Neural cell (in vitro differentiated cells): Measurements from ENCODE around the gene SAT2. TPM values are rescaled to one million over a fixed set of nuclear protein-coding genes. Genes with fewer than 3 reads are reported as not detected.

Experiments
- H2AFZ ChIP-seq: fragments of 200-600, 300-800 bp; sonication (generic), shearing (Covaris generic); 2 replicates; pipeline ENCODE4 v1.6.0; 2014; ENCODE audit warnings: low read depth, mild to moderate bottlenecking, antibody characterized with exemption, low read length, moderate library complexity
- H3F3A ChIP-seq: fragments of 200-600 bp; shearing (Covaris generic); 2 replicates; pipeline ENCODE4 v1.6.1; 2016; ENCODE audit warnings: mild to moderate bottlenecking, moderate library complexity, mixed read lengths, antibody characterized with exemption, low read length; ENCODE audit not compliant: insufficient read depth, poor library complexity, severe bottlenecking
- H3K27ac ChIP-seq: fragments of 200-600, 300-800 bp; sonication (generic), shearing (Covaris generic); 2 replicates; pipeline ENCODE4 v1.5.1; 2014; ENCODE audit warnings: mild to moderate bottlenecking, low read length, moderate library complexity
- H3K27me3 ChIP-seq: fragments of 300-800, 200-600 bp; sonication (generic), shearing (Covaris generic); 2 replicates; pipeline ENCODE4 v1.6.0; 2014; ENCODE audit warnings: mild to moderate bottlenecking, low read depth, low read length, moderate library complexity; ENCODE audit not compliant: insufficient read depth
- H3K36me3 ChIP-seq: fragments of 300-800, 200-600 bp; sonication (generic), shearing (Covaris generic); 2 replicates; pipeline ENCODE4 v1.5.1; 2014; ENCODE audit warnings: mild to moderate bottlenecking, antibody characterized with exemption, low read length, moderate library complexity; ENCODE audit not compliant: insufficient read depth
- H3K4me2 ChIP-seq: fragments of 300-800, 200-600 bp; sonication (generic), shearing (Covaris generic); 2 replicates; pipeline ENCODE4 v1.6.0; 2014; ENCODE audit warnings: mild to moderate bottlenecking, low read length
- H3K4me3 ChIP-seq: fragments of 300-800, 200-600 bp; sonication (generic), shearing (Covaris generic); 2 replicates; pipeline ENCODE4 v1.5.1; 2014; ENCODE audit warnings: mild to moderate bottlenecking, low read length, moderate library complexity
- H3K79me2 ChIP-seq: fragments of 200-600 bp; shearing (Covaris generic); replicated peaks from 2 replicates; pipeline ENCODE4 v1.6.0; 2014; ENCODE audit warnings: mild to moderate bottlenecking, low read length, moderate library complexity; ENCODE audit not compliant: insufficient read depth
- H3K9ac ChIP-seq: fragments of 300-800, 200-600 bp; sonication (generic), shearing (Covaris generic); 2 replicates; pipeline ENCODE4 v1.6.1; 2016; ENCODE audit warnings: mild to moderate bottlenecking, low read length, mixed read lengths
- H3K9me2 ChIP-seq: fragments of 200-600 bp; shearing (Covaris generic); 2 replicates; pipeline ENCODE4 v1.6.1; 2016; ENCODE audit warnings: mild to moderate bottlenecking, low read length, mixed read lengths; ENCODE audit not compliant: insufficient read depth
- H3K9me3 ChIP-seq: fragments of 200-600, 300-800 bp; sonication (generic), shearing (Covaris generic); 2 replicates; pipeline ENCODE4 v1.6.1; 2016; ENCODE audit warnings: mild to moderate bottlenecking, mixed run types, low read length, moderate library complexity, mixed read lengths
- H4K20me1 ChIP-seq: fragments of 200-600 bp; shearing (Covaris generic); 2 replicates; pipeline ENCODE4 v1.6.1; 2016; ENCODE audit warnings: mild to moderate bottlenecking, mixed run types; ENCODE audit not compliant: insufficient read depth
- EP300 ChIP-seq: fragments of 450-650 bp; conservative IDR thresholded peaks from 2 replicates; pipeline ENCODE4 v1.6.1; 2014; ENCODE audit warnings: antibody characterized with exemption, mild to moderate bottlenecking, moderate library complexity; ENCODE audit not compliant: poor library complexity, severe bottlenecking
- EZH2 ChIP-seq: fragments of 200-600, 300-800 bp; shearing (Covaris generic), sonication (generic); IDR thresholded peaks from 2 replicates; pipeline ENCODE4 v1.6.1; 2014; ENCODE audit warnings: antibody characterized with exemption, low read length, borderline replicate concordance, mild to moderate bottlenecking; ENCODE audit not compliant: insufficient read depth, poor library complexity, severe bottlenecking
- MXI1 ChIP-seq: fragments of 450-650 bp; conservative IDR thresholded peaks from 2 replicates; pipeline ENCODE4 v1.6.1; 2014; ENCODE audit warnings: antibody characterized with exemption, mild to moderate bottlenecking; ENCODE audit not compliant: poor library complexity, severe bottlenecking
- POLR2AphosphoS5 ChIP-seq: IDR thresholded peaks from 2 replicates; pipeline ENCODE4 v1.6.1; 2012
- RAD21 ChIP-seq: fragments of 450-650 bp; conservative IDR thresholded peaks from 2 replicates; pipeline ENCODE4 v1.6.1; 2014; ENCODE audit warnings: antibody characterized with exemption, mild to moderate bottlenecking, moderate library complexity
- SMC3 ChIP-seq: fragments of 450-650 bp; conservative IDR thresholded peaks from 2 replicates; pipeline ENCODE4 v1.6.1; 2014; ENCODE audit warnings: antibody characterized with exemption, mild to moderate bottlenecking, moderate library complexity; ENCODE audit not compliant: poor library complexity
- TAF1 ChIP-seq: IDR thresholded peaks from 2 replicates; pipeline ENCODE4 v1.6.1; 2012; ENCODE audit warnings: low read depth
- polyA plus RNA-seq: library from polyadenylated mRNA; depleted of rRNA; stranded (reverse); fragments of >200 nt; gene quantifications from 2 replicates; pipeline ENCODE4 v1.2.3, GENCODE V29; 2014
- TF ChIP-seq, protein P1 (sequence below): fragments of 450-650 bp; IDR thresholded peaks from 2 replicates; pipeline ENCODE4 v1.5.1; 2014; ENCODE audit warnings: antibody characterized with exemption, mild to moderate bottlenecking, moderate library complexity; ENCODE audit not compliant: poor library complexity, severe bottlenecking
- TF ChIP-seq, protein P2 (sequence below): IDR thresholded peaks from 2 replicates; pipeline ENCODE4 v1.6.1; 2012; ENCODE audit warnings: borderline replicate concordance

Gene SAT2
- polyA plus RNA-seq, 1 donor from 2014 or later, result 303 TPM

DNA sequence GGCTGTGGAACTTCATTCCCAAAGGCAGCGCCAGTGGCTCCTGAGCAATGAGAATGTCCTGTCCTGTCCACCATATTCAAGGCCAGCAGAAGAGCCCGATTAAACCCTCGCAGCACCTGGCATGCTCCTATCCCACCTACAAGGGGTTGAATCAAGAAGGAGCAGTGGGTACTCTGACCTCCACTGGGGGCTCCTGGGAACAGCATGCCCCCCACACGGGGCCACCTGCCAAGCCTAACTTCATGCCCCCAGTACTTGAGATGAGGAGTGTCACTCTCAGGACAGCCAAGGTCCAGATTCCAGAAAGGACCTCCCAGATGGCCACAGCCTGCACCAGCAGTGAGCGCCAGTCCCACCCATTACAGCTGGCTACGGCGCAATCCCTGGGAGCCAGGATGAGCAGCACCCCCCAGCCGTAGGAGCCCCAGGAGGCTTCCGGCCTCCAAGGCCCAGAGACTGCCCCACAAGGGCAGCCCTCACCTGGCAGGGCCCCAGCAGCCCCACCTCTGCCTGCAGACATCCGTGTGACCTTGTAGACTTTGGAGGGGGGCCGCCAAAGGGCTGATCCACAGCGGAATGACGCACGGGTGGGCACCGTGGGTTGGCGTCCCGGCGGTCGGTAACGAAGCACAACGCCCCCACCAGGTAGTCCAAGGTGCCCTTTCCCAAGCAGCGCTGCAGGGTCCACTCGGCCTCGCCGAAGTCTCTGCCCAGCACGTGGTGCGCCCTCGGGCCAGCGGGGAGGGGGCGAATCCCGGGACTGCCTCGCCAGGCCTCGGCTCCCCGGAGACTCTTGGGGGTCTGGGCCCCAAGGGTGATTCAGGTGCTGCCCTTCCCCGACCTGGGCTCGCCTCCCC lies 45.0 kb downstream of the SAT2 start:
- Histone ChIP-seq H3K9me2 (no peaks in the 10 kb centered on the region), H3K27me3 (no peaks in the 10 kb centered on the region), H3F3A (no peaks in the 10 kb centered on the region), H3K9ac (peak overlapping the region; percentile 78), H3K4me2 (no peak overlapping the region), H3K79me2 (no peaks in the 10 kb centered on the region), H3K9me3 (no peaks in the 10 kb centered on the region), H3K4me3 (peak overlapping the region; percentile 69), H2AFZ (no peak overlapping the region), H4K20me1 (no peaks in the 10 kb centered on the region), H3K27ac (peak overlapping the region; percentile 90), H3K36me3 (no peaks in the 10 kb centered on the region)
- TF ChIP-seq, protein P1, sequence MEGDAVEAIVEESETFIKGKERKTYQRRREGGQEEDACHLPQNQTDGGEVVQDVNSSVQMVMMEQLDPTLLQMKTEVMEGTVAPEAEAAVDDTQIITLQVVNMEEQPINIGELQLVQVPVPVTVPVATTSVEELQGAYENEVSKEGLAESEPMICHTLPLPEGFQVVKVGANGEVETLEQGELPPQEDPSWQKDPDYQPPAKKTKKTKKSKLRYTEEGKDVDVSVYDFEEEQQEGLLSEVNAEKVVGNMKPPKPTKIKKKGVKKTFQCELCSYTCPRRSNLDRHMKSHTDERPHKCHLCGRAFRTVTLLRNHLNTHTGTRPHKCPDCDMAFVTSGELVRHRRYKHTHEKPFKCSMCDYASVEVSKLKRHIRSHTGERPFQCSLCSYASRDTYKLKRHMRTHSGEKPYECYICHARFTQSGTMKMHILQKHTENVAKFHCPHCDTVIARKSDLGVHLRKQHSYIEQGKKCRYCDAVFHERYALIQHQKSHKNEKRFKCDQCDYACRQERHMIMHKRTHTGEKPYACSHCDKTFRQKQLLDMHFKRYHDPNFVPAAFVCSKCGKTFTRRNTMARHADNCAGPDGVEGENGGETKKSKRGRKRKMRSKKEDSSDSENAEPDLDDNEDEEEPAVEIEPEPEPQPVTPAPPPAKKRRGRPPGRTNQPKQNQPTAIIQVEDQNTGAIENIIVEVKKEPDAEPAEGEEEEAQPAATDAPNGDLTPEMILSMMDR, result no peak
- TF ChIP-seq RAD21 (no peak), MXI1 (no peak)
- TF ChIP-seq, protein P2, sequence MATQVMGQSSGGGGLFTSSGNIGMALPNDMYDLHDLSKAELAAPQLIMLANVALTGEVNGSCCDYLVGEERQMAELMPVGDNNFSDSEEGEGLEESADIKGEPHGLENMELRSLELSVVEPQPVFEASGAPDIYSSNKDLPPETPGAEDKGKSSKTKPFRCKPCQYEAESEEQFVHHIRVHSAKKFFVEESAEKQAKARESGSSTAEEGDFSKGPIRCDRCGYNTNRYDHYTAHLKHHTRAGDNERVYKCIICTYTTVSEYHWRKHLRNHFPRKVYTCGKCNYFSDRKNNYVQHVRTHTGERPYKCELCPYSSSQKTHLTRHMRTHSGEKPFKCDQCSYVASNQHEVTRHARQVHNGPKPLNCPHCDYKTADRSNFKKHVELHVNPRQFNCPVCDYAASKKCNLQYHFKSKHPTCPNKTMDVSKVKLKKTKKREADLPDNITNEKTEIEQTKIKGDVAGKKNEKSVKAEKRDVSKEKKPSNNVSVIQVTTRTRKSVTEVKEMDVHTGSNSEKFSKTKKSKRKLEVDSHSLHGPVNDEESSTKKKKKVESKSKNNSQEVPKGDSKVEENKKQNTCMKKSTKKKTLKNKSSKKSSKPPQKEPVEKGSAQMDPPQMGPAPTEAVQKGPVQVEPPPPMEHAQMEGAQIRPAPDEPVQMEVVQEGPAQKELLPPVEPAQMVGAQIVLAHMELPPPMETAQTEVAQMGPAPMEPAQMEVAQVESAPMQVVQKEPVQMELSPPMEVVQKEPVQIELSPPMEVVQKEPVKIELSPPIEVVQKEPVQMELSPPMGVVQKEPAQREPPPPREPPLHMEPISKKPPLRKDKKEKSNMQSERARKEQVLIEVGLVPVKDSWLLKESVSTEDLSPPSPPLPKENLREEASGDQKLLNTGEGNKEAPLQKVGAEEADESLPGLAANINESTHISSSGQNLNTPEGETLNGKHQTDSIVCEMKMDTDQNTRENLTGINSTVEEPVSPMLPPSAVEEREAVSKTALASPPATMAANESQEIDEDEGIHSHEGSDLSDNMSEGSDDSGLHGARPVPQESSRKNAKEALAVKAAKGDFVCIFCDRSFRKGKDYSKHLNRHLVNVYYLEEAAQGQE, result no peak

DNA sequence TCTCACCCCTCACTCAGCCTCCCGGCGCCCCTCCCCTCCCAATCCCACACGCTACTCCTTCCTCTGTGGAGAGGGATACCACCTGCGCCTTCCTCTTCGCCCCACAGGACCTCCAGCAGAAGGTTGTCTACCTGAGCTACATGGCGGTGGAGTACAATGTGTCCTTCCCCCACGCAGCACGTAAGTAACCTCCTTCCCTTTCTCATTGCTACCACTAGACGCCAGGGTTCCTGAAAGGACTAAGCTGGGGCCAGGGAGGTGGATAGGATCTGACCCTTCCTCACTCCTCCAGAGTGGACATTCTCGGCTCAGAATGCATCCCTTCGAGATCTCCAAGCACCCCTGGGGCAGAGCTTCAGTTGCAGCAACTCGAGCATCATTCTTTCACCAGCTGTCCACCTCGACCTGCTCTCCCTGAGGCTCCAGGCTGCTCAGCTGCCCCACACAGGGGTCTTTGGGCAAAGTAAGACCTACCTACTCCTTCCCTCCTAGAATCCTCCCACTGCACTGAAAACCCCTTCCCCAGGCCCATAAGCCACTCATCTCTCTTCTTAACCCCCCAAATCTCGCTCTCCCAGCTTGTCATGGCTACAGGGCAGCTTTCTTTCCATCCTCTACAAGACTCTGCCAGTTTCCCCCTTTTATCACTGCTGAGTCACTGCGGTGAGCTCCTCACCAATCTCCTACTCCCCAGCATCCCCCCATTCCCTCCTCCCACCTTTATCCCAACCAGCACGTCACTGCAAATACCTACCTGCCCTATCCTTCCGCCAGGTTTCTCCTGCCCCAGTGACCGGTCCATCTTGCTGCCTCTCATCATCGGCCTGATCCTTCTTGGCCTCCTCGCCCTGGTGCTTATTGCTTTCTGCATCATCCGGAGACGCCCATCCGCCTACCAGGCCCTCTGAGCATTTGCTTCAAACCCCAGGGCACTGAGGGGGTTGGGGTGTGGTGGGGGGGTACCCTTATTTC lies 46.7 kb downstream of the SAT2 start:
- Histone ChIP-seq H3K9me3 (no peaks in the 10 kb centered on the region), H2AFZ (no peak overlapping the region), H3K27ac (no peak overlapping the region), H3K27me3 (no peaks in the 10 kb centered on the region), H3K79me2 (peaks cover 4% of the 10 kb centered on the region), H3K4me2 (no peak overlapping the region), H3K36me3 (no peaks in the 10 kb centered on the region), H3K9ac (no peak overlapping the region), H3K9me2 (no peaks in the 10 kb centered on the region), H3F3A (no peaks in the 10 kb centered on the region), H4K20me1 (peaks cover 8% of the 10 kb centered on the region), H3K4me3 (no peak overlapping the region)
- TF ChIP-seq MXI1 (no peak), RAD21 (no peak), TAF1 (no peak), EP300 (no peak), EZH2 (no peak), SMC3 (no peak), POLR2AphosphoS5 (no peak)
- TF ChIP-seq, protein P2, result no peak
- TF ChIP-seq, protein P1, result no peak
